ENCODE measurements around the gene BASP1.
"Not testable (repeated sequence)": the region's sequence is repeated elsewhere in the genome, so short reads cannot be mapped to it uniquely, and the experiment has no call there.

Gene BASP1

DNA sequence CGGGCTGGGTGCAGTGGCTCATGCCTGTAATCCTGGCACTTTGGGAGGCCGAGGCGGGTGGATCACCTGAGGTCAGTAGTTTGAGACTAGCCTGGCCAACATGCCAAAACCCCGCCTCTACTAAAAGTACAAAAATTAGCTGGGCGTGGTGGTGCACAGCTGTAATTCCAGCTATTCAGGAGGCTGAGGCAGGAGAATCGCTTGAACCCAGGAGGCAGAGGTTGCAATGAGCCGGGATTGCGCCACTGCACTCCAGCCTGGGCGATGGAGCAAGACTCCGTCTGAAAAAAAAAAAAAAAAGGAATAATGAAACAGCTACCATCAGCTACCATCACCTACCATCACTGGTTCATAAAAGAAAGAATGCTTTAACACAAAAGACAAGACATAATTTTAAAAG is 25.9 kb upstream of the BASP1 start:
- not testable (repeated sequence) for DNase-seq (ENCODE audit: low read depth)

DNA sequence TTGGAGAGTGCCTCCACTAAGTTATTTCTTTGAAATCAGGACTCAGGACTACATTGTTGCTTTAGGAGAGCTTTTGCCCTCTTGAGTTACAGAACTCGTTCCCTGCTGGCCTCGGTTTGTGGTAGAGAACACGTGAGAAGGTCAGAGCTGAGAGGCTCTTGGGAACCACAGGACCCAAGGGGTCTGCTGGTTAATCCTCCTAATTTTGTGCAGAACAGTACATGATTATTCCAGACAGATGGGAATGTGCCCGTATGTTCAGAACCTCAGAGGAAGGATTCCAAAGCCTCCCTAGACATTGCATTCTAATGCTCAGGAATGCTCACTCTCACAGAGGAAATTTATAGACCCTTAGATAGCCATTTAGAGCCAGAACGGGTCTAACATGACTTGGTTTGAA is 25.2 kb upstream of the BASP1 start:
- DNase-seq (ENCODE audit: low read depth), result no peak

- no peak for DNase-seq (ENCODE audit: low read depth)
Observed at GRCh38 chr5:17196024-17196423, 21.4 kb upstream of the BASP1 start.

GRCh38 chr5:17196697-17197096 is 20.7 kb upstream of the BASP1 start:
- DNase-seq (ENCODE audit: low read depth), result no peak

DNA sequence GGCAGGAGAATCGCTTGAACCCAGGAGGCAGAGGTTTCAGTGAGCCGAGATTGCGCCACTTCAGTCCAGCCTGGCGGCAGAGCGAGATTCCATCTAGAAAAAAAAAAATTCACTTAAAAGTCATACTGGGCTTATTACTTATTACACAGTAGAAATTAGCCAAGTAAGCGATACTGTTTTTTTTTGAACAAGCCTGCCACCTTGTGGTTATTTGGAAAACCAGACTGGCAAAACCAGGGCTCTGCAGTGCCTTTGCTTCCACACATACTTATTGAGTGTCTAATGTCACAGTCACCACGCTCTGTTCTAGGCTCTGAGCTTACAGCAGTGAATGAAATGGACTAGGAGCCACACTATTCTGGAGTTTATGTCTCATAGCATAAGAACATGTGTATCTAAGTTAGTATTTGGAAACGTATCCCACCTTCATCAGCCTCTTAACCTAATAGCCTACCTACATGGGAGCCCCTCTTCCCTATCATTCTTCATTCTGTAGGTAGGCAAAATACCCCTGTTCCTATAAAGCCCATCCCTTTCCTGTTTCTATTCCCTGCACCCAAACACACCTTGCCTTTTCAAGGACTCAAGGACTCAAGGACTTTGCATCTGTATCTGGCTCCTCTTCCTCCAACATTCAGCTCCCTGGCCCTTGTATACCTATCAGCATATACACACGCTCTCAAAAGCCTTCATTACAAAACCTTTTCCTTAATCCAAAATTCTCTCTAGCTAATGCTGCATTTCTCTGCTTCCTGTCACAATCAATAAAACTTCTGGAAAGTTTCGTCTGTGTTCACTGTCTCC is 13.9 kb upstream of the BASP1 start:
- no peak for DNase-seq (ENCODE audit: low read depth)

DNA sequence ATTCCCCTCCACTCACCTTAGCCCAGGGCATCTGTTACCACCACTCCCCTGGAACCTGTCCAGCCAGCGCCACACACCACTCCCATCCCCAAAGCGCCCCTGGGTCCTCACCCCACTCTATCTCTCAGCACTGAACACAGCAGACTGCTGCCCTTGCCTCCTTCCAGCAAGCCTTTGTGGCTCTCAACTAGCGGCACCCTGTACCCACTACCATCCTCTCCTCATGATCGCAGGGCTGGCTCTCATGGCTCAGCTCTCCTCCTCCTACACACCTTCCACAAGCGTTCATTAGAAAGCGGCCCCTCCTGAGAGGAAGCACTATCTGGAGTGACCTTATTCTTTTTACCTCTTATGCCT is 13.3 kb upstream of the BASP1 start:
- DNase-seq (ENCODE audit: low read depth), result no peak

- no peak for DNase-seq (ENCODE audit: low read depth)
Observed at GRCh38 chr5:17206021-17206420, 11.4 kb upstream of the BASP1 start.

GRCh38 chr5:17212191-17212590 is 5.2 kb upstream of the BASP1 start:
- no peak for DNase-seq (ENCODE audit: low read depth)

- DNase-seq (ENCODE audit: low read depth), result no peak
Observed at GRCh38 chr5:17212996-17213395, 4.4 kb upstream of the BASP1 start.

DNA sequence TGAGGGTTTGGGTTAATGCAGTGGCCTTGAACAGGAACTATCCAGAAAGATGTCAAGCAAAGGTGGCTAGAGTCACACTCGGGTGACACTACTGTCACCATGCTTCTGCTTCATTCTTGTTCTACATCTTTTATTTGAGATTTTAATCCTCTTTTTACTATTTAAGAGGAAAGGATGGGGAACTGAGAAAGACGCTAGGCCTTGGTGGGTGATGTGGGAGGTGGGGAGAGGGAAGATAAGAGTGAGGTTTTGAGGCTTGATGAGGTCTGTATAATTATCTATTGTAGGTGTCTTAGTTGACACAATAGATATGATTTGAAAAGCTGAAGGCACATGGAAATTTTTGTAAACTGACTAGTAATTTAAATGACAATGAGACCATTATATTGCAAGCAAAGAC is 3.5 kb upstream of the BASP1 start:
- DNase-seq (ENCODE audit: low read depth), result no peak

DNA sequence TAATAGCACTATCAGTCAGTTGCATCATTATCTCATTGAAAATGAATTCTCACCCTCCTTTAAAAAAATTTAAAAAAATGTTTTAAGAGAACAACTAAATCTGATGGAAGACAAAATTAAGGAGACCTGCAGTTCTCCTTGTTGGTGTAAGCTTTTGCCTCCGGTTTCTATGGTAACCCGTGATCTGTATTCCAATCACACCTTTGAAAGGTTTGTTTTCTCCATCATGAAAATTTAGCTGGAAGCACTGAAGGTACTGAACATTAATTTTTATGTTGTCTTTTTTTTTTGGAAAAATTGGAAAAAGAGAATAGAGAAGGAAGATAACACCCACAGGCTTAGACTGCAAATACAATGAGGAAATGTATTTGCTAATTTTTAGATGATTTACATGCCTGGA is 2.5 kb upstream of the BASP1 start:
- no peak for DNase-seq (ENCODE audit: low read depth)

DNA sequence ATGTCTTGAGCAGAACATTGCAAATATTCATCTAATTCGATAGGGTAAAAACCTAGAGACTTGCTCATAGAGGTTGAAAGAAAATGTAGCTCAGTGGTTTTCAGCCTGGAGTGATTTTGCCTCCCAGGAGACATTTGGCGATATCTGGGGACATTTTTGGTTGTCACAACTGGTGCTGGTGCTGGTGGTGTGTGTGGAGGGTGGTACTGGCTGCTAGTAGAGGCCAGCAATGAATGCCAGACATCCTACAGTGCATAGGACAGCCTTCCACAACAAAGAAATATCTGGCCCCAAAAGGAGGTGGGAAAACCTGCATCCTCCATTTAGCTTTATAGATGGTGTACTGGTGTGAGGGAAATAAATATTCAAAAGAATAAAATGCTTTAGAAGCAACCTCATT is 2.1 kb upstream of the BASP1 start:
- DNase-seq (ENCODE audit: low read depth), result no peak

DNA sequence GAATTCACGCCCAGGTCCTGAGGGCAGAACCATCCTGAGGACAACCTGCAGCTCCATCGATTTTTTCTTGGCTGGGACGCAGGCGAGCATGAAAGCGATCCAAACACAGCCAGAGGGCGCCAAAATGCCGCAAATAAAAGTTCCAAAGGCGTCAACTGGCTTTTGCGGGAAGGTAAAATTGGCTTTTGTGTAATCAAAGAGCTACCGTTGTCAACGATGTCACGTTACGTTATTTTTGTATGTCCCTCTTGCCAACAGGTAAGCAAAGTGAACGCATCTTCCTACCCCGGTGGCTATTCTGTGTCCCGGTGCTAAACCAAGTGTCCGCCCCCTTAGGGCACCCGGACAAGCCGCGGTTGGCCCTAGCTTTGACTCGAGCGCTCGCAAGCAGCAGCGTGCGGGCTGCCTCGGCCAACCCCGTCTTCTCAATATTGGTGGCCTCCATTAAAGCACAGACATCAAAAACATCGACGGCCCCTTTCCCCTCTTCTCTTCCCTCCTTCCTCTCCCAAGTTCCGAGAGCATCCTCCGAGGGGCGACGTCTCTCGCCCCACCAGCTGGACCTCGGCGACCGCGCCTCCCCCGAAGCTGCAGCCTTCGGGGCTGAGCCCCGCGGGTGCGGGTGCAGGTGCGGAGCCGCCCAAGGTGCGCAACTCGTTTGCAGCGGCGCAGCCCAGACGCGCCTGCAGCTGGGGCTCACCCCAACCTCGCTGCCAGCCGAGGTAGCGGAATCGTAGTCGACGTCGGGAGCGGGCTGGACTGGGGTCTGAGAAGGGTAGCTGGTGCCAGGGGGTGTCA is 1.1 kb upstream of the BASP1 start:
- DNase-seq (ENCODE audit: low read depth), result no peak

GRCh38 chr5:17216974-17217492 is 398 bp upstream of the BASP1 start:
- DNase-seq (ENCODE audit: low read depth), result no peak

- DNase-seq (ENCODE audit: low read depth), result no peak
Observed at GRCh38 chr5:17218353-17219005, 1.0 kb downstream of the BASP1 start.

DNA sequence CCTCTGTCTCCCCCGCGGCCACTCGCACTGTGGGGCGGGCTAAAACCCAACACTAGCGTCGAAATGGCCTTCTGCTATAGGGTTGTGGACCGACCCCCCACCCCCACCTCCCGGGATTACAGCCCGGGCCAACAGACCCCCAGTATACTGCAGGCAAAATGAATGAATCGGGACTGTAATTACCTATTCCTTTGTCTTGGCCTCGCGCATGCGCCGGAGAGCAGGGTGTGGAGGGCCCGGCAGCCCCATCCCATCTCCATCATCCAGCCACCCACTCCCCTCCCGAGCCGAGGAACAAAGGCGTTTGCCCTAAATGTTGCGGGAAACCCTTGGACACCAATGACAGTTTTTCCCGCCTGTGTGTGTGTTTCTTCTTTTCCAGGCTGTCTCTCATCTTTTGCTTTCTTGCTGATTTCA is 1.6 kb downstream of the BASP1 start:
- no peak for DNase-seq (ENCODE audit: low read depth)

- no peak for DNase-seq (ENCODE audit: low read depth)
Observed at GRCh38 chr5:17219469-17219868, 2.0 kb downstream of the BASP1 start.

DNA sequence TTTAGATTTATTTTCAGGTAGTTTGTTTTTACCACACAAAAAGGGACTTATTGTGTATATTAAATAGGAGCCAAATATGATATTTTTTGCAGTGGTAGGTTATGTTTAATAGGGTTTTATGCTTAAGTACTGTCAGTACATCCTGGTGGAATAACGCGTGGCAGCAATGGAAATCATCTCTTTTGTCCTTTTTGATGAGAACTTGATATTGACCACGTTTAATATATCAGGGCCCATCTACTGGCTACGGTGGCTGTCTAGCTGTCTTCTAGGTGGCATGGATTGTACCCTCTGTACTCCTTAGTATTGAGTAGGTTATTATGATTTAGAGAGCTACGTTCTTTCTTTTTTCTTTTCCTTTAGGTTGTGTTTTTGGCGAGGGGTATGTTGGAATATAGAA is 2.6 kb downstream of the BASP1 start:
- DNase-seq (ENCODE audit: low read depth), result no peak

DNA sequence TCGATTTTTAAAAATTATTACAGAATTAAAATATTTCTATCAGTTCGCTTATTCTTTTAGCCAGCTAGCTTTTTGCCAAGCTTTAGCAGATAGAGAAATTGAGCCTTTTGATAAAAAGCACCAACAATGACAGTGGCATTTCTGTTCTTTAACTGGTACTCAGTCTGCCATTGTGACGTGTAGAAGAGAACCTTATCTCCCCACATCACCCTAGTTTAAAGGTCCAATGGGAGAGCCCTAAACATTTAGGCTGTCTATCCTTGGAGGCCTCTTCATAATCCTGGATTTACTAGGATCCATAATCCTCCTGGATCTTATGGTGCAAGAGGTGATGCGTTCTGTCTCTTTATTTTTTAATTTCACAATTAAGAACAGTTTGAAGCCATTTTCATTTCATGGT is 3.0 kb downstream of the BASP1 start:
- DNase-seq (ENCODE audit: low read depth), result no peak

- DNase-seq (ENCODE audit: low read depth), result no peak
Observed at GRCh38 chr5:17221843-17222636, 4.6 kb downstream of the BASP1 start.

GRCh38 chr5:17222664-17223063 is 5.2 kb downstream of the BASP1 start:
- DNase-seq (ENCODE audit: low read depth), result no peak
